ENCODE measurements around the gene KRTAP4-8.
"Not testable (repeated sequence)": the region's sequence is repeated elsewhere in the genome, so short reads cannot be mapped to it uniquely, and the experiment has no call there.

Gene KRTAP4-8

GRCh38 chr17:41063449-41063848 lies 34.5 kb downstream of the KRTAP4-8 start:
- no peak for DNase-seq

DNA sequence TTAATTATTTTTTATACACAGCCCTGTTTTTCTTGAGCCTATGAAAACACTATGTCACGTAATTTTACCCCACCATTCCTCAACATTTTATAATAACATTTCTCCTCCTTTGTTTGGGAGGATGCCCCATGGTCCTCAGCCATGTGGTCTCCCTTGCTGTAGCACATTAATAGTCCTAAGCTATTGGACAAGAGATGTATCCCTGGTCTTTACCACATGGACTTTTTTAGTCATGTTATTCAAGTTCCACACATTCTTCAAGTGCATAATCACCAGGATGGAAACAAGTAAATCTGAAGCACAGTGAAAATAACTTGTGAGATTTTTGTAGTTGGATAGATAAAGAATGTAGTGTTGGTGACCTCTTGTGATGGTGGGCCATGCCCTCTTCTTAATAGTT lies 36.0 kb downstream of the KRTAP4-8 start:
- DNase-seq, result no peak

DNA sequence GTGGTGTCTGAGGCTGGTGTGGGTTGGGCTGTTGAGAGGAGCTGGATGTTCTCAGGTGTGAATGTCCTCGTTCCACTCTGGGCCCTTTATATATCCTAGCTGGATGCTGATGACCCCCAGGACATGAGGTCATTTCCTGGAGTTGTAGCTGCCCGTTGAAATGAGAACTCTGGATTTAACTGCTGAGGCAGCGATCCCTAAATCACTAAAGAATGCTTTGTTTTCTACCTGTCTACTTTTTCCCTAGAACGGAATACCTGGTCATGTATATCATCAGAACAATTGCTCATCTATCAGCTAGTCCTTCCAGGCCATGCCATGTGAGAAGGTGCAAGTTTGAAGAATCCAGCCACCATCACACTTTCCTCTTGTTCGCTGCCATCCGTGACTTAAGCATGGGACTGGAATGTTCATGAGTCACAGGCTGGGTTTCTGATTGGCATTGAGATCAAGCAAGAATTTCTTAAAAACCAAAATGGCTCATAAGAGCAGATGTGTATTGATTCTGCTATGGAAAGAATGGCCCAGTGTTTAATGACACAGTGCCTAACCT lies 37.8 kb downstream of the KRTAP4-8 start, which contains the start of gene KRTAP2-3:
TSS of gene KRTAP2-3 (minus strand) at position 63 of the 553 bp plus-strand sequence. CDS start 64 bp downstream, outside the sequence.
- no peak for DNase-seq

- not testable (repeated sequence) for DNase-seq
These were observed 38.5 kb downstream of the KRTAP4-8 start for GRCh38 chr17:41059276-41060051.

GRCh38 chr17:41058741-41059140 lies 39.2 kb downstream of the KRTAP4-8 start:
- no peak for DNase-seq

GRCh38 chr17:41057547-41057946 lies 40.4 kb downstream of the KRTAP4-8 start:
- no peak for DNase-seq

- DNase-seq, result not testable (repeated sequence)
These were observed 42.8 kb downstream of the KRTAP4-8 start, which contains the start of gene KRTAP2-2 for GRCh38 chr17:41055130-41055529. KRTAP2-2 (minus strand) TSS chr17:41055230; CDS start chr17:41055211, 19 bp downstream.

- DNase-seq, result not testable (repeated sequence)
These were observed 43.4 kb downstream of the KRTAP4-8 start for GRCh38 chr17:41054556-41054955.

GRCh38 chr17:41054025-41054424 lies 43.9 kb downstream of the KRTAP4-8 start:
- no peak for DNase-seq

GRCh38 chr17:41052566-41052965 lies 45.4 kb downstream of the KRTAP4-8 start:
- no peak for DNase-seq

GRCh38 chr17:41049110-41049509 lies 48.8 kb downstream of the KRTAP4-8 start:
- no peak for DNase-seq

DNA sequence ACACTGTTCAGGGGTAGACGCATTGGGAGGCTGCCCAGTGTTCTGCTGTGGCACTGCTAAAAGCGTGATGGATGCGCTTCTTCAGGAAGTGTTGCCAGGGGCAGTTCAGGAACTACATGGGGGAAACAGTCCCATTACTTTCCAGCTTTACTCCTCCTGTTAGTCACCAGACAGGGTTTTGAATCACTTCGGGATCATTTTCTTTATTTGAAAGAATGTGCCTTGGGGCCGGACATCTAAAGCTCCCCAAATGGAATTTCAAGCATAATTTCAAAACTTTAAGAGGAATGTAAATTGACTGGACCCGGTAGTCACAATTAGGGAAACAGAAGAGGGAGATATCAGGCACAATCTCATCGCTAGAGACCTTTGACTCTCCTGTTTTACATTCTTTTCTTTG lies 49.5 kb downstream of the KRTAP4-8 start:
- no peak for DNase-seq

Data from CD4-positive, alpha-beta T cell treated with Interleukin-12 subunit alpha and Interleukin-12 subunit beta, for 1 hour (primary cell).